KOPT-K1 (cell line): ENCODE data around the gene PPP2R5E.
A peak's percentile ranks its signal among the peaks of the same experiment; 100 is the strongest.
"Not testable (repeated sequence)": the region's sequence is repeated elsewhere in the genome, so short reads cannot be mapped to it uniquely, and the experiment has no call there.

ENCODE experiments used
- H3K27ac ChIP-seq: fragments of 200-600 bp; sonication (generic); 2 replicates; pipeline ENCODE4 v1.5.1; 2016; ENCODE audit warnings: antibody characterized with exemption, mild to moderate bottlenecking, low read depth, low read length; ENCODE audit not compliant: poor library complexity, severe bottlenecking
- H3K36me3 ChIP-seq: fragments of 200-600 bp; sonication (generic); 2 replicates; pipeline ENCODE4 v1.5.1; 2017; ENCODE audit warnings: antibody characterized with exemption, mild to moderate bottlenecking, low read length, moderate library complexity; ENCODE audit not compliant: insufficient read depth
- H3K9me3 ChIP-seq: fragments of 200-600 bp; sonication (generic); 2 replicates; pipeline ENCODE4 v1.5.1; 2017; ENCODE audit warnings: antibody characterized with exemption, low read length, mild to moderate bottlenecking; ENCODE audit not compliant: insufficient read depth, poor library complexity, severe bottlenecking

The PPP2R5E gene

DNA sequence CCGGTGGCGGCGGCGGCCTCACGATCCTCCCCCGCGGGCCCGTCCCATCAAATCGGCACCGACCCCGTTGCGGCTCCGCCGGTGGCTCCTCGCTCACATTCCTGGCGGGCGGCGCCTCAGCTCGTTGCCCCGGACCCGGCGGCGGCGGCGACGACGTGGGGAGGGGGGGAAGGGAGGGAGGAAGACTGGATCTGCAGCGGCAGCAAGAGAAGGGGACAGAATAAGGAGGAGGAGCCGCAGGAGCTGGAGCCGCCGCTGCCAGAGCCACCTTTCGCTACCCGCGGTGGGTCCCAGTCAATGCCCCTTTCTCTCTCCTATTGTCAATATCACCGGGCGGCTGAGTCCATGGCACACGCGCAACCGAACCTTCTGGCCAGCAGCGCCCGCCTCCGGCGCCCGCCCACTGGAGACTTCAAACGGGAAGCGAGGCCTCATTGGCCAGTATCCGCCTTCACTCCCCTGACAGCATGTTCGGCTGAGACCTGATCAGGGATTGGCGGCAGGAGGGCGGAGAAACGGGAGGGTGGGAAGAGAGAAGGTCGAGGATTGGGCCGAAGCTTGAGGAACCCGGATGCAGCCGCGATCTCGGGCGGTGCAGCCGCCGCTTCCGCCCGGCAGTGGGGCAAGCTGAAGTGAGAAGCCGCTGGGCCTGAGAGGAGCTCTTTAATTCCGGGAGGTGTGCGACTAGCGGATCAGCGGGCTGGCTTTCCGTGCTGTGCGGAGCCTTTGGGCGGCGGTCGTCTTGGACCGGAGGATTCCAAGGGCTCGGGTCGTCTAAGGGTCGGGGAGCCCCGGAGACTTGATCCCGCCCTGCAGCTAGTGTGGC lies at the start of gene PPP2R5E:
Gene PPP2R5E (minus strand): TSS at position 378 of the 826 bp plus-strand sequence. CDS start 3,692 bp downstream, outside the sequence.
- H3K36me3 ChIP-seq = peaks cover 19% of the 10 kb centered on the region
- H3K9me3 ChIP-seq = no peaks in the 10 kb centered on the region
- peak within 1 kb of the TSS; percentile 77 for H3K27ac ChIP-seq

DNA sequence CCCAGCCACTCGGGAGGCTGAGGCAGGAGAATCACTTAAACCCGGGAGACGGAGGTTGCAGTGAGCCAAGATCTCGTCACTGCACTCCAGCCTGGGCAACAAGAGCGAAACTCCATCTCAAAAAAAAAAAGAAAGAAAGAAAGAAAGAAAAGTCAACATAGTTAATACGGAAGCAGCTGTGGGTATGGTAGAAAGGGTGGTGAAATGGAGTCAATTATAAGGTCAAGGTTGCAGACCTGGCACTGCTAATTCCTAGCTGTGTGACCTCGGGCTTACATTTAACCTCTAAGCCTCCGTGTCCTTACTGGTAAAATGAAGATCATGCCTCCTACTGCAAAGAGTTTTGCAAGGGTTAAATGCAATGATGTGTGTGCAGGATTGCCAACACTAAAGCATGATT lies 39.9 kb upstream of the PPP2R5E start:
- H3K36me3 ChIP-seq, H3K27ac ChIP-seq, H3K9me3 ChIP-seq: not testable (repeated sequence)

DNA sequence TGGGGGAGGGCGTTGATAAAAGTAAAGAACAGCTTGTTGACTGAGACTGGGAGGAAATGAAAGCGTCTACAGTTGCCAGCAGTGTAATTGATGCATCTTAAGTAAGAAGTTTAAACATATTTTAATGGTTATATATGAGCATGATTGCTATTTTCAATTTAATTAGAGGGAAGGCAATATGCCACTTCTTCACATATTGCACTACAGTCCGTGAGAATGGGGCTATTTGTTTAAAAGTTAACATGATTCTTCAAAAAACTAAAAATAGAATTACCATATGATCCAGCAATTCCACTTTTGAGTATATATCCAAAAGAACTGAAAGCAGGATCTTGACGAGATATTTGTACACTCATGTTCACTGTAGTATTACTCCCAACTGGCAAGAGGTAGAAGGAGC lies 38.3 kb upstream of the PPP2R5E start:
- no peak overlapping the region for H3K27ac ChIP-seq
- H3K36me3 ChIP-seq = no peaks in the 10 kb centered on the region
- H3K9me3 ChIP-seq = no peaks in the 10 kb centered on the region

DNA sequence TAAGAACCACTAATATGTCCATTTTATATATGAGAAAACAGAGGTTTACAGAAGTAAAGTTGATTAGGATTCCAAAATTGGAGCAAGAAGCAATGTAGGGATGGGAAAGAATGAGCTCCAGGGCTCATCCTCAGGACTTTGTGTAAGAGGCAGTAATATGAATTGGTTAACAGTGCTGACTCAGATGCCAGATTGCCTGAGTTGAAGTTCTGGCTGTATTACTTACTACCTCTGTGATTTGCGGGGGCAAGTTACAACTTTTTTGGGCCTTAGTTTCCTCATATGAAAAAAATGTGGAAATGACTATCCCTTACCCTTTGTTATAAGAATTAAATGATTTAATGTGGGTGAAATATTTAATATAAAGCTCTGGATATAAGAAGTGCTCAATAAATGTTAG lies 35.1 kb upstream of the PPP2R5E start:
- Histone ChIP-seq H3K27ac (no peak overlapping the region), H3K9me3 (no peaks in the 10 kb centered on the region), H3K36me3 (no peaks in the 10 kb centered on the region)

DNA sequence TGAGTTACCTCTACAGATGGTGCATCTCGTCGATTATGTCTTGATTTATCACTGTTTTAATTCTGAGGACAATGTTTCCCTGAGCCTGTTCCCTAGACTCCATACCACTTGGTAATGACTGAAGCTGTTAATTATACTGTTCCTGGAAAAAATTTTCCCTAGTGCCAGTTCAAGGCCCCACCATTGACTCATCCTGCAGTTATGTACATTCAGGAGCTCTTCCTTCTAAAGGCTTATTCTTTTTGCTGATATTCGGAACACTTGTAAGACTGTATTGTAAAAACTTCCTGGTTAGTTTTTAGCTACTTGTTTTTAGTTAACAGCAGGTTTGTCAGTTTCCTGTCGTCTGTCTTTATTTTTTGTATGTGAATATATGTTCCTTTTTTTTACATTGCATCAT lies 30.4 kb upstream of the PPP2R5E start:
- no peaks in the 10 kb centered on the region for H3K36me3 ChIP-seq
- H3K27ac ChIP-seq = no peak overlapping the region

DNA sequence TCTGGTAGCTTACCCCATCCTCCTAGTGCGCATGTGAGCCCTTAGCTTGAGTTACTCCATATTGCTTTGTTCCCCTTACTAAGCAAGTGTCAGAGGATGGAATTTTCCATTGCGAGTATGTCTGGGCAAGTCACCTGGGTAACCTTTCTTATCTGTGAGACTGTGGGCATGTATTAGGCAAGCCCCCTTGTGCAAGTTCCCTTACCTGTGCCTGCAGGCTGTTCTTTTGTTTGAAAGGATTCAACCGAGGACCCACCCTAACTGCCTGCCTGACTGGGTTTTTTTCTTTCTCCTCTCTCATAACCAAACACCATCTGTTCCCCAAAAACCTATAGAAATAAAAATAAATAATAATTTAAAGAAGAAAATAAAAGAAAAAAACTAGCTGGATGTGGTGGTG lies 22.3 kb upstream of the PPP2R5E start:
- Histone ChIP-seq H3K9me3 (no peaks in the 10 kb centered on the region), H3K36me3 (no peaks in the 10 kb centered on the region), H3K27ac (no peak overlapping the region)

More for the DNA sequence above, 30.4 kb upstream of the PPP2R5E start:
- H3K9me3 ChIP-seq = no peaks in the 10 kb centered on the region

DNA sequence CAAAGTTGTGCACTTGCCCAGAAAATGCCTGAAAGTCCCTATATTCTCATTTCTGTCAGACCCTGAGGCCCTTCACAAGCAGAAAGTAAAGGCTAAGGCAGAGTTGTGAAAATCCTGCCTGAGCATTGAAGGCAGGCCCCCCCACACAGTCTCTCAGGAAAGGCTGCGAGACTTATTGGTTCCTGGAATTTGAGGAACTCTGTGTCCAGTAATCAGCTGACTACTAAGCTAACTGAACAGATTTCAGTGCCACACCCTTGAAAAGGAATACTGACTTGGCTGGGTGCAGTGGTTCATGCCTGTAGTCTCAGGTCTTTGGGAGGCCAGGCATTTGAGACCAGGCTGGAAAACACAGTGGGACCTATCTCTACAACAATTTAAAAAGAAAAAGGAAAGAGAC lies 21.1 kb upstream of the PPP2R5E start:
- Histone ChIP-seq H3K9me3 (no peaks in the 10 kb centered on the region), H3K36me3 (no peaks in the 10 kb centered on the region), H3K27ac (no peak overlapping the region)

DNA sequence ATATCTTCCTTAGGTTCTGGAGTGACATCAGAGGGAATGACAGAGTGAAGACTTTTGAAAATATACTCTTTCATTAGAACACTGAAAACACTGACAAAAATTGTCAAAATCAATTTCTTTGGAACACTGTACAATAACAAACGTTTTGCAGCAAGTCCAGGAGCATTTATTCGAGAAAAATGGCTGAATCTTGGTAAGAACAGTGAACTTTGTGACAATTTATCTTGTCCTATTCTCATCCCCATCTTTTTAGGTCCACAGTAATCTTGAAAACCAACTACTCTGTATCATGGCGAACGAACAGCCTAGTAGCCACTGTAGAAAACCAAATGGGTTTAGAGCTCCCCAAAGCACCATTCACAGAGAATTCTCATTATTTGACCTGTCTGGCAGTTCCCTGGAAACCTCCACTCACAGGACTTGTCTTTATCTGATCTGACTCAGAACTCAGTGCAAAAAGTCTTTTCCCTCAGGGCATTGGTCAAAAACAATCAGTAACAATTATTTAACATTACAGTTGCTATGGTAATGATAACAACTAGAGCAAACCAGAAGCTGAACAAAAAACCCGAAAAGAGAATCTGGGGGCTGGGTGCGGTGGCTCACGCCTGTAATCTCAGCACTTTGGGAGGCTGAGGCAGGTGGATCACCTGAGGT lies 20.3 kb upstream of the PPP2R5E start:
- H3K36me3 ChIP-seq = no peaks in the 10 kb centered on the region
- H3K9me3 ChIP-seq = no peaks in the 10 kb centered on the region
- no peak overlapping the region for H3K27ac ChIP-seq

DNA sequence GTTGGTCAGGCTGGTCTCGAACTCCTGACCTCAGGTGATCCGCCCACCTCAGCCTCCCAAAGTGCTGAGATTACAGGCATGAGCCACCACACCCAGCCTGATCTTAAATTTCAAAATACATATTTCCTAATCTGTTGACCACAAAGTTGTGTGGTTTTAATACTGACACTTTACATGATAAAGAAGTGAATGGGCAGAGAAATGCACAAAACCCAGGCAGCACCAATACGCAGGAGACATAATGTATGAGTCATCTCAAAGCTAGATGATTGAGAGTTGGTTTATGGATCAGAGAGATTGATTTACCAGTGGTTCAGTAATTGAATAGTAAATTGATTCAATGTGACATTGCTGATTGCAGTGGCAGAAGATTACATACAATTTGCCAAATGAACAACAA lies 19.2 kb upstream of the PPP2R5E start:
- H3K27ac ChIP-seq = no peak overlapping the region
- H3K36me3 ChIP-seq = no peaks in the 10 kb centered on the region

DNA sequence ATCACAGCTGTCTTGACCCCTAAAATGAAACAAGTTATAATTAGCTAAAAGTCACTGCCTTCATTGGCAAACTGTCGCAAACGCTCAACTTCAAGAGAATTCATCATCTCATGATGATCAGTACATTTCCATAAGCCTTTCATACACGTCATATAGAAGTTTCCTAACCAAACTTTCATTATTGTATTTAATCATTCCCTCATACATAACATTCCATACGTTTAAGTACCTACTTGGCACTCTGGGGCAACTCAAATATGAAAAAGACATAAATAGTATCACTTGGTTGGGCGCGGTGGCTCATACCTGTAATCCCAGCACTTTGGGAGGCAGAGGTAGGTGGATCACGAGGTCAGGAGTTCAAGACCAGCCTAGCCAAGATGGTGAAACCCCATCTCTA lies 12.4 kb upstream of the PPP2R5E start:
- Histone ChIP-seq H3K27ac (no peak overlapping the region), H3K36me3 (no peaks in the 10 kb centered on the region), H3K9me3 (no peaks in the 10 kb centered on the region)

More for the DNA sequence above, 19.2 kb upstream of the PPP2R5E start:
- H3K9me3 ChIP-seq = no peaks in the 10 kb centered on the region

DNA sequence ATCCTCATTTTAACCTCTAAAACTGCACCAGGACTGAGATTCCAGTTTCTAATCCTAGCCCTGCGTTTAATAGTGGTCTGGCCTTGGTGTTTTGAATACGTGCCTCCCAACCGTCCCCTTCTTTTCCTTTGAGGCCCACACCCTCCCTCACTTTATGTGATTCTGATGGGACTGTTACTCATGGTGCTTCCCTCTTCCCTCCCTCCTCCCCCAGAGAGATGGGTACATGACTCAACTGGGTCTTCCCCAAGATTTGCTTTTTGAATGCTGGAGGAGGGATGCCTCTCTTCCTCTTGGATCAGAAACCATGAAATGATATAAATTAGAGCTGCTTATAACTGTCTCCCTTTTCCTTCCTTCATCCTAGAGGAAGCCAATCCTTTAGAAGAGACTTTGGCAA lies 8.2 kb upstream of the PPP2R5E start:
- no peak overlapping the region for H3K27ac ChIP-seq
- no peaks in the 10 kb centered on the region for H3K36me3 ChIP-seq
- no peaks in the 10 kb centered on the region for H3K9me3 ChIP-seq

DNA sequence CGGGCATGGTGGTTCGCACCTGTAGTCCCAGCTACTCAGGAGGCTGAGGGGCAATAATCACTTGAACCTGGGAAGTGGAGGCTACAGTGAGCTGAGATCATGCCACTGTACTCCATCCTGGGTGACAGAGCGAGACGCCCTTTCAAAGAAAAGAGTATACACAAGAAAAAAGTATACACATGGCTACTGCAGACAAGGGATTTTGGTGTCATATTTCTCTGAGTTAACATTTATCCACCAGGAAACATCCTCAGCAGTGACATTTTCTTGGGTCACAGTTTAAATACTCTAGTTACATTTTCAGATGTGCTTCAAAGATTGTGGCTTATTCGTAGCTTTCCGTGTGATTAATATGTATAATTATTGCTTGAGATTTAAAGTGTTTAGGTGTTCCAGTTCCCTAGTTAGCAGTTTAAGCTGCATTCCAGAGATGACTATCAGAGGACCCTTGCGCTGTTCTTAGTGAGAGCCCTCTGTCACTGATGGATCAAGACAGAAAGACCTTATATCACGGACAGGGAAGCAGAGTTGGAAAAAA lies 4.7 kb upstream of the PPP2R5E start:
- H3K27ac ChIP-seq = no peak overlapping the region
- no peaks in the 10 kb centered on the region for H3K36me3 ChIP-seq

DNA sequence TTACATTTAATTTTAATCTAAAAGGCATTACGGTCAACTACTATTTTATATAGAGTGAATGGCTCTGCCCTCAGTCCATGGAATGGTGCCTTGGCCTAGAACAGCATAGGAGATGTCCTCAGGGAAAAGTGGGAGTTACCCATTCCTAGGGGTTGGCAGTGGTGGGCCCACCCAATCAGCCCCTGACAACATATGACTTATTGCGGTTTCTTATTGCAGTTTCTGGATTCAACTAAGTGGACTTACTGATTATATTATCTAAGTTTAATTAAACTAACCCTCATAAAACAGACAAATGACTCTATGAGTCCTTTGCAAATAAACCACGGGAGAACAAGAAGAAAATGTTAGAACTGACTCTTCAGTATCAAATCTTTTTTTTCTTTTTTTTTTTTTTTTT lies 2.3 kb upstream of the PPP2R5E start:
- H3K36me3 ChIP-seq = no peaks in the 10 kb centered on the region; the same call in 1 of the 2 replicates
- no peak overlapping the region for H3K27ac ChIP-seq
- H3K9me3 ChIP-seq = no peaks in the 10 kb centered on the region

More for the DNA sequence above, 4.7 kb upstream of the PPP2R5E start:
- no peaks in the 10 kb centered on the region for H3K9me3 ChIP-seq

DNA sequence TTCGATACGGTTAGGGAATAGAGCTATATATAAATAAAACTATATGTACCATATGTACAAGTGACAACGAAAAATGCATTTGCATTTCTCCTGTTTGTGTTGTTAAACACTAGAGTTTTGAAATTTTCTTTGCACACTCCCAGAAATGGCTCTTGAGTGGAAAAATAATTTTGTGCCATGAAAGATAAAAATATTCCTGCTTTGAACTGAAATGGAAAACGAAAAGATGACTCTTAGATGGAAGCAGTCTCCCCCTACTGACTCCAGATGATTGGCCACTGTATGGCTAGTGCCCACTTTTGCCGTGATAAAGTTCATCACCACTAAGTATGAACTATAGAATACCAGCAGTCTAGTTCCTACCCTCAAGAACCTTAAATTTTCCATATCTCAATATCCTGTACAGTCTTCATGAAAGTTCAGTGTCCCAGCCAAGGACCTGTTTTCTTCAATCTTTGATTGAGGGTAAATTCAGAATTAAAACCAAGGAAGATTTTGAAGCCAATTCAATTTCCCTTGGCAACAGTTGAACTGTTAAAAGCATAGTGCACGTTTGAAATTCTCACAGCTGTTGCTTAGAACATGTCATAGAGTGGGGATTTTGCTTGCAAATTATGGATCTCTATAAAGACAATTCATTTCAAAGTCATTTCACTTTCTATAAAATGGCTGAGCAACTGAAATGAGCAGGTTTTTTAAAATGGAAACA lies 1.6 kb upstream of the PPP2R5E start:
- no peak overlapping the region for H3K27ac ChIP-seq
- peaks cover 4% of the 10 kb centered on the region for H3K36me3 ChIP-seq
- H3K9me3 ChIP-seq = no peaks in the 10 kb centered on the region

DNA sequence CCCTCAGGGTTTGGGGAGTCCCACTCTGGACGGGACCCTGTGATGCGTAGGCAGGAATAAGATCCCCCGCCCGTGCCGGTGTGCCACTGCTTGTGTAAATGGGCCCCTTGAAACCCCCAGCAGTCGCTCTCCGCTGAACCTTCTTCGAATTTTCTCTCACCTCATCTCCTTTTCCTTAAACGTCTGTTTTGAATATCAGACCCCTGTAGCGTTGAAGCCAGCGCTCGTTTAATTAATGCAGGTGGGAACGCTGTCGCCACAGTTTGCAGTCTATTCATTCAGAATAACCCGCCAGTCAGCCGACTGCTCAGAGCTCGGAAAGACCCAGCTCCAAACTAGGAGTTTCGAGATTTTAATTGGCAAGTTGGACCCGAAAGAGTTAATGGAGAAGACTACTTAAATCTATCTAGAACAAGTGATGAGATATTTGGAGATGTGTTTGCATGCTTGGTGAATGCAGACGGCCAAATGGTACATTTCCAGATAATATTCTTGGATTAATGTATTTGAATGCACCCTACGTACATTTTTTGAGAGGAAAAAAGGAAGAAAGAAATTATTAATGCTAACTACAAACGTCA lies 739 bp upstream of the PPP2R5E start:
- H3K27ac ChIP-seq = peak overlapping the region; percentile 77
- H3K9me3 ChIP-seq = no peaks in the 10 kb centered on the region
- H3K36me3 ChIP-seq = peaks cover 12% of the 10 kb centered on the region
